Measurements from ENCODE around the gene PARS2. TPM values are rescaled to one million over a fixed set of nuclear protein-coding genes. Genes with fewer than 3 reads are reported as not detected.

PARS2 gene
- total RNA-seq, 1 experiment from 2014 or later, result 3.5 TPM

DNA sequence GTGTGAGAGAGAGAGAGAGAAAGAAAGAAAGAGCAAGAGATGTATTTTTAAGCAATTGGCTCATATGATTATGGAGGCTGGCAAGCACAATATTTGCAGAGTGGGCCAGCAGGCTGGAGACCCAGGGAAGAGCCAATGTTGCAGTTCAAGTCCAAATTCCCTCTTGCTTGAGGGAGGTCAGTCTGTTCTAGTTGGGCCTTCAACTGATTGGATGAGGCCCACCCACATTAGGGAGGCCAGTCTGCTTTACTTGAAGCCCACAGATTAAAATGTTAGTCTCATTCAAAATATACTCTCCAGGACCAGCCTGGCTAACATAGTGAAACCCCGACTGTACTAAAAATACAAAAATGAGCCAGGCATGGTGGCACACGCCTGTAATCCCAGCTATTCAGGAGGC, 8.6 kb upstream of the PARS2 start:
- ATAC-seq (no peak), DNase-seq (no peak)
- Histone ChIP-seq H3K4me3 (ENCODE audit: low read length) (no peak overlapping the region), H3K9ac (ENCODE audit: low read length) (no peak overlapping the region), H3K36me3 (ENCODE audit: low read depth, low read length) (no peaks in the 10 kb centered on the region), H3K27me3 (ENCODE audit: low read length) (no peaks in the 10 kb centered on the region), H3K4me2 (ENCODE audit: low read length) (no peak overlapping the region), H4K20me1 (ENCODE audit: low read length) (no peaks in the 10 kb centered on the region), H3K27ac (ENCODE audit: low read length) (no peak overlapping the region), H2AFZ (ENCODE audit: low read length) (no peak overlapping the region), H3K9me2 (replicated peaks; ENCODE audit: low read length) (no peaks in the 10 kb centered on the region), H3K9me3 (ENCODE audit: low read length) (no peaks in the 10 kb centered on the region), H3K4me1 (ENCODE audit: insufficient read depth, low read length) (no peaks in the 10 kb centered on the region), H3F3A (ENCODE audit: low read length, unreplicated experiment) (no peaks in the 10 kb centered on the region), H3K79me2 (ENCODE audit: low read length) (no peaks in the 10 kb centered on the region)
- intact Hi-C loops (cut with micrococcal nuclease), result no loop called here
- TF ChIP-seq, protein P1, sequence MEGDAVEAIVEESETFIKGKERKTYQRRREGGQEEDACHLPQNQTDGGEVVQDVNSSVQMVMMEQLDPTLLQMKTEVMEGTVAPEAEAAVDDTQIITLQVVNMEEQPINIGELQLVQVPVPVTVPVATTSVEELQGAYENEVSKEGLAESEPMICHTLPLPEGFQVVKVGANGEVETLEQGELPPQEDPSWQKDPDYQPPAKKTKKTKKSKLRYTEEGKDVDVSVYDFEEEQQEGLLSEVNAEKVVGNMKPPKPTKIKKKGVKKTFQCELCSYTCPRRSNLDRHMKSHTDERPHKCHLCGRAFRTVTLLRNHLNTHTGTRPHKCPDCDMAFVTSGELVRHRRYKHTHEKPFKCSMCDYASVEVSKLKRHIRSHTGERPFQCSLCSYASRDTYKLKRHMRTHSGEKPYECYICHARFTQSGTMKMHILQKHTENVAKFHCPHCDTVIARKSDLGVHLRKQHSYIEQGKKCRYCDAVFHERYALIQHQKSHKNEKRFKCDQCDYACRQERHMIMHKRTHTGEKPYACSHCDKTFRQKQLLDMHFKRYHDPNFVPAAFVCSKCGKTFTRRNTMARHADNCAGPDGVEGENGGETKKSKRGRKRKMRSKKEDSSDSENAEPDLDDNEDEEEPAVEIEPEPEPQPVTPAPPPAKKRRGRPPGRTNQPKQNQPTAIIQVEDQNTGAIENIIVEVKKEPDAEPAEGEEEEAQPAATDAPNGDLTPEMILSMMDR (conservative IDR thresholded peaks at IDR 0.05; ENCODE audit: low read depth, low read length), result no peak
- TF ChIP-seq EZH2phosphoT487 (IDR thresholded peaks at IDR 0.05; ENCODE audit: borderline replicate concordance, low read length), result no peak
- TF ChIP-seq EZH2 (IDR thresholded peaks at IDR 0.05; ENCODE audit: low read length, unreplicated experiment), result no peak
- CTCF ChIA-PET, result no interaction called here
- POLR2A ChIA-PET (ENCODE audit: unreplicated experiment), result no interaction called here
- BruUV-seq (replicated peaks), result no TSS peak

DNA sequence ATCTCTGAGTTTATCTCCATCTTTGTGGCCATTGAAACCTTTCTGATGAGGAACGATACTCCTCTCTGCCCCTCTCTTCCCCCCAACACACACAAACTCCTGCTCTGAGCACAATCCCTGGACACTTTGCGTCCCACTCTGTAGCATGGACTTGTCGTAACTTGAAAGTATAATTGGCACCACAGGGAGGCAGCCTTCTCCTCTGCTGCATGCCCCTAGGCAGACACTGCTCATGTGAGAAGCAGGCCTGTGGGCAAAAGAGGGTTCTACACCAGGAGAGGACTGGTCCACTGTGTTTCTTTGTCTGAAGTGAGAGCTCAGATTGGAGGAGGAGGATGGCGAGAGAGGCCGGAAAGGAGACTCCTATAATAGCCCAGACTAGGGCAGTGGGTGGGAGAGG, 3.8 kb upstream of the PARS2 start:
- Histone ChIP-seq H3K9me3 (ENCODE audit: low read length) (no peaks in the 10 kb centered on the region), H3K4me3 (ENCODE audit: low read length) (no peak overlapping the region), H2AFZ (ENCODE audit: low read length) (no peak overlapping the region), H3K9me2 (replicated peaks; ENCODE audit: low read length) (no peaks in the 10 kb centered on the region), H3K36me3 (ENCODE audit: low read depth, low read length) (no peaks in the 10 kb centered on the region), H3K79me2 (ENCODE audit: low read length) (peaks cover 12% of the 10 kb centered on the region), H4K20me1 (ENCODE audit: low read length) (no peaks in the 10 kb centered on the region), H3K4me1 (ENCODE audit: insufficient read depth, low read length) (peaks cover 10% of the 10 kb centered on the region; the same call in 1 of the 2 replicates), H3K9ac (ENCODE audit: low read length) (no peak overlapping the region), H3K27me3 (ENCODE audit: low read length) (no peaks in the 10 kb centered on the region), H3K27ac (ENCODE audit: low read length) (no peak overlapping the region), H3F3A (ENCODE audit: low read length, unreplicated experiment) (no peaks in the 10 kb centered on the region), H3K4me2 (ENCODE audit: low read length) (no peak overlapping the region)
- intact Hi-C loops (cut with micrococcal nuclease), result loop anchor here (1.0 kb wide), 1 partner anchor 42 kb away; no protein-coding TSS in a partner anchor
- DNase-seq (peak; percentile 31), ATAC-seq (no peak)
- TF ChIP-seq, protein P1 (conservative IDR thresholded peaks at IDR 0.05; ENCODE audit: low read depth, low read length), result peak; percentile 52
- no peak for TF ChIP-seq EZH2 (IDR thresholded peaks at IDR 0.05; ENCODE audit: low read length, unreplicated experiment)
- CTCF ChIA-PET, result no interaction called here
- POLR2A ChIA-PET (ENCODE audit: unreplicated experiment), result no interaction called here
- no TSS peak for BruUV-seq (replicated peaks)

DNA sequence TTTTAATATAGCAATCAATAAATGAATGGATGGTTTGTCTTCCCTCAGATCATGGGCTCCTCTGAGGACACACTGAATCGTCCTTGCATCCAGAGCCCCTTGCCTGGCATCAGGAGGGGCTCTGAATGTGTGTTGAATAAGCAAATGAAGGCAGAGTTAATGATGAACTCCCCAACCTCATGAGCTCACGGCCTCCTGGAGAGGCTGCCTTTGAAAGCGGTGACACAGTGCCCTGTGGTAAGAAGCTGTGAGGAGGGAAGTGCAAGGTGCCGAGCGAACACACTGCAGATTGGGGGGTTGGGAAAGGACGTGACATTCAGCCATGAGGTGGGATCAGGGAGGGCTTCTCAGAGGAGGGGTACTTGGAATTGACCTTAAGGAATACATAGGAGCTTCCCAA, 3.2 kb upstream of the PARS2 start:
- intact Hi-C loops (cut with micrococcal nuclease), result no loop called here
- H3K36me3 ChIP-seq (ENCODE audit: low read depth, low read length), result no peaks in the 10 kb centered on the region
- ChIA-PET POLR2A (ENCODE audit: unreplicated experiment) (no interaction called here), CTCF (no interaction called here)
- BruUV-seq (replicated peaks), result no TSS peak
- no peak overlapping the region for H3K4me3 ChIP-seq (ENCODE audit: low read length)
- H4K20me1 ChIP-seq (ENCODE audit: low read length), result no peaks in the 10 kb centered on the region
- no peak overlapping the region for H3K9ac ChIP-seq (ENCODE audit: low read length)
- no peaks in the 10 kb centered on the region for H3F3A ChIP-seq (ENCODE audit: low read length, unreplicated experiment)
- no peak overlapping the region for H3K27ac ChIP-seq (ENCODE audit: low read length)
- no peak for DNase-seq
- H3K9me2 ChIP-seq (replicated peaks; ENCODE audit: low read length), result no peaks in the 10 kb centered on the region
- H3K27me3 ChIP-seq (ENCODE audit: low read length), result no peaks in the 10 kb centered on the region
- H3K4me2 ChIP-seq (ENCODE audit: low read length), result no peak overlapping the region
- no peaks in the 10 kb centered on the region for H3K9me3 ChIP-seq (ENCODE audit: low read length)
- peaks cover 12% of the 10 kb centered on the region; the same call in 1 of the 2 replicates for H3K4me1 ChIP-seq (ENCODE audit: insufficient read depth, low read length)
- ATAC-seq, result no peak
- no peak overlapping the region for H2AFZ ChIP-seq (ENCODE audit: low read length)
- TF ChIP-seq EZH2phosphoT487 (IDR thresholded peaks at IDR 0.05; ENCODE audit: borderline replicate concordance, low read length) (no peak), EZH2 (IDR thresholded peaks at IDR 0.05; ENCODE audit: low read length, unreplicated experiment) (no peak)
- TF ChIP-seq, protein P1 (conservative IDR thresholded peaks at IDR 0.05; ENCODE audit: low read depth, low read length), result no peak
- H3K79me2 ChIP-seq (ENCODE audit: low read length), result peaks cover 17% of the 10 kb centered on the region

Measured in PC-3 (cell line).